ENCODE measurements around the gene SEPSECS.

SEPSECS gene

GRCh38 chr4:25117716-25118472 lies 42.4 kb downstream of the SEPSECS start:
- TF ChIP-seq ZFP30 (CRISPR knock-in tag; IDR thresholded peaks at IDR 0.05) (no peak), ZNF70 (CRISPR knock-in tag; IDR thresholded peaks at IDR 0.05) (no peak), OSR1 (CRISPR knock-in tag; IDR thresholded peaks at IDR 0.05) (no peak), ZNF565 (CRISPR knock-in tag; conservative IDR thresholded peaks at IDR 0.05; ENCODE audit: low read depth) (no peak), TCF4 (CRISPR knock-in tag; IDR thresholded peaks at IDR 0.05; ENCODE audit: borderline replicate concordance) (no peak), GLIS3 (CRISPR knock-in tag; IDR thresholded peaks at IDR 0.05) (no peak), RARB (CRISPR knock-in tag; IDR thresholded peaks at IDR 0.05) (no peak), PPARA (CRISPR knock-in tag; IDR thresholded peaks at IDR 0.05; ENCODE audit: borderline replicate concordance) (no peak), CSRNP3 (CRISPR knock-in tag; IDR thresholded peaks at IDR 0.05) (no peak)
- ATAC-seq, result no peak

GRCh38 chr4:25117274-25117673 lies 43.0 kb downstream of the SEPSECS start:
- no peak for ATAC-seq
- no peak for TF ChIP-seq ZC3H10 (CRISPR knock-in tag; IDR thresholded peaks at IDR 0.05)
- TF ChIP-seq ZNF8 (CRISPR knock-in tag; IDR thresholded peaks at IDR 0.05), result no peak
- no peak for TF ChIP-seq ESRRG (CRISPR knock-in tag; IDR thresholded peaks at IDR 0.05)
- TF ChIP-seq BACH2 (CRISPR knock-in tag; IDR thresholded peaks at IDR 0.05; ENCODE audit: borderline replicate concordance), result no peak
- no peak for TF ChIP-seq ZFP3 (CRISPR knock-in tag; IDR thresholded peaks at IDR 0.05)
- TF ChIP-seq ZNF70 (CRISPR knock-in tag; IDR thresholded peaks at IDR 0.05), result no peak
- TF ChIP-seq SNAI2 (CRISPR knock-in tag; IDR thresholded peaks at IDR 0.05), result no peak
- TF ChIP-seq PATZ1 (CRISPR knock-in tag; IDR thresholded peaks at IDR 0.05; ENCODE audit: borderline replicate concordance), result no peak
- TF ChIP-seq ARNTL (CRISPR knock-in tag; IDR thresholded peaks at IDR 0.05; ENCODE audit: borderline replicate concordance, low read depth), result no peak
- no peak for TF ChIP-seq TOX (CRISPR knock-in tag; IDR thresholded peaks at IDR 0.05; ENCODE audit: borderline replicate concordance)
- no peak for TF ChIP-seq PPARA (CRISPR knock-in tag; IDR thresholded peaks at IDR 0.05; ENCODE audit: borderline replicate concordance)

- ATAC-seq, result peak; percentile 92
- TF ChIP-seq ZFP3 (CRISPR knock-in tag; IDR thresholded peaks at IDR 0.05) (no peak), OSR1 (CRISPR knock-in tag; IDR thresholded peaks at IDR 0.05) (no peak), RARB (CRISPR knock-in tag; IDR thresholded peaks at IDR 0.05) (no peak), ZFP30 (CRISPR knock-in tag; IDR thresholded peaks at IDR 0.05) (no peak), ARNTL (CRISPR knock-in tag; IDR thresholded peaks at IDR 0.05; ENCODE audit: borderline replicate concordance, low read depth) (no peak), POU6F1 (CRISPR knock-in tag; IDR thresholded peaks at IDR 0.05; ENCODE audit: borderline replicate concordance, low read depth) (no peak)
Observed at GRCh38 chr4:25113915-25114904, 46.0 kb downstream of the SEPSECS start.

GRCh38 chr4:25112995-25113380 lies 47.3 kb downstream of the SEPSECS start:
- TF ChIP-seq ESRRG (CRISPR knock-in tag; IDR thresholded peaks at IDR 0.05), result no peak
- no peak for TF ChIP-seq ARNTL (CRISPR knock-in tag; IDR thresholded peaks at IDR 0.05; ENCODE audit: borderline replicate concordance, low read depth)
- TF ChIP-seq ZNF70 (CRISPR knock-in tag; IDR thresholded peaks at IDR 0.05), result no peak
- no peak for TF ChIP-seq SNAI2 (CRISPR knock-in tag; IDR thresholded peaks at IDR 0.05)
- TF ChIP-seq GLIS3 (CRISPR knock-in tag; IDR thresholded peaks at IDR 0.05), result no peak
- TF ChIP-seq BACH2 (CRISPR knock-in tag; IDR thresholded peaks at IDR 0.05; ENCODE audit: borderline replicate concordance), result no peak
- TF ChIP-seq ZC3H10 (CRISPR knock-in tag; IDR thresholded peaks at IDR 0.05), result no peak
- no peak for TF ChIP-seq PPARA (CRISPR knock-in tag; IDR thresholded peaks at IDR 0.05; ENCODE audit: borderline replicate concordance)
- no peak for TF ChIP-seq CSRNP3 (CRISPR knock-in tag; IDR thresholded peaks at IDR 0.05)
- TF ChIP-seq OSR1 (CRISPR knock-in tag; IDR thresholded peaks at IDR 0.05), result no peak
- no peak for TF ChIP-seq RARB (CRISPR knock-in tag; IDR thresholded peaks at IDR 0.05)
- no peak for TF ChIP-seq ZFP3 (CRISPR knock-in tag; IDR thresholded peaks at IDR 0.05)
- TF ChIP-seq CREB5 (CRISPR knock-in tag; IDR thresholded peaks at IDR 0.05; ENCODE audit: low read depth), result no peak
- no peak for TF ChIP-seq TSHZ2 (CRISPR knock-in tag; IDR thresholded peaks at IDR 0.05)
- TF ChIP-seq ZNF8 (CRISPR knock-in tag; IDR thresholded peaks at IDR 0.05), result no peak
- ATAC-seq, result no peak
